Adrenal gland (tissue), 12 donors: ENCODE data around the gene KDM1A. TPM values are rescaled to one million over a fixed set of nuclear protein-coding genes. Genes with fewer than 3 reads are reported as not detected.

Source experiments
- DNase-seq, 7 donors: peaks; one replicate each; pipeline ENCODE4 v3.0.0-alpha.2; 2019 to 2020
- H3K27ac ChIP-seq, 5 donors: fragments of 200-600 bp; sonication (generic) in 4 of 5; 1 replicate in 3 of 5; 2 replicates in 2 of 5; pipeline versions ENCODE4 v1.5.1 to v1.8.0; 2016 to 2020; ENCODE audit warnings: mild to moderate bottlenecking in 1 of 5
- H3K27me3 ChIP-seq: fragments of 200-600 bp; 2 replicates; pipeline ENCODE4 v1.8.0; 2021
- H3K36me3 ChIP-seq, 2 donors: fragments of 200-600 bp; replicated peaks in 1 of 2; 1 replicate in 1 of 2; 2 replicates in 1 of 2; pipeline versions ENCODE4 v1.5.1 to v1.8.0; 2018 to 2022
- H3K4me1 ChIP-seq, 2 donors: fragments of 200-600 bp; replicated peaks in 1 of 2; 1 replicate in 1 of 2; 2 replicates in 1 of 2; pipeline versions ENCODE4 v1.5.1 to v1.8.0; 2018 to 2021
- H3K4me3 ChIP-seq, 4 donors: fragments of 200-600 bp; sonication (generic) in 3 of 4; one replicate each; pipeline ENCODE4 v1.5.1; 2016 to 2018
- H3K9me3 ChIP-seq, 3 donors: fragments of 200-600 bp; sonication (generic) in 1 of 3; replicated peaks in 1 of 3; 1 replicate in 2 of 3; 2 replicates in 1 of 3; pipeline versions ENCODE4 v1.5.1 to v1.8.0; 2016 to 2021
- CTCF ChIP-seq, 6 experiments: fragments of 450-650 bp in 4 of 6; fragments of 200-600 bp in 2 of 6; sonication (generic) in 1 of 6; IDR thresholded peaks; 1 replicate in 5 of 6; 2 replicates in 1 of 6; pipeline versions ENCODE4 v1.5.1 to v1.8.0; 2016 to 2021; ENCODE audit warnings: antibody characterized with exemption in 6 of 6, mild to moderate bottlenecking in 2 of 6, moderate library complexity in 1 of 6
- POLR2A ChIP-seq, 2 donors: fragments of 450-650 bp; IDR thresholded peaks; one replicate each; pipeline ENCODE4 v1.6.1; 2017; ENCODE audit warnings: antibody characterized with exemption in 2 of 2, mild to moderate bottlenecking in 2 of 2, moderate library complexity in 1 of 2
- WGBS, 4 donors: extraction: QIAGEN DNeasy Blood & Tissue Kit in 2 of 4; methylation state at CpG; one replicate each; pipeline versions ENCODE4 v1.1.5 to v1.1.7; 2013 to 2017; 5-methylcytosine and 5-hydroxymethylcytosine counted together
- intact Hi-C, 2 donors: fragments of 100-400 bp; cut with DNase I; formaldehyde crosslinking; loops; one replicate each; pipeline versions ENCODE4 v1.14.1 to v1.15.0; 2022 to 2023
- polyA plus RNA-seq, 3 donors: library from polyadenylated mRNA; stranded (reverse); fragments of 200-250 nt in 2 of 3; fragments of 350-450 nt in 1 of 3; fragmentation: Illumina TruSeq in 1 of 3; extraction: RNeasy Lipid Tissue Mini Kit (QIAGEN cat#74804) in 1 of 3; gene quantifications; one replicate each; pipeline ENCODE4 v1.2.3, GENCODE V29; 2013 to 2014
- total RNA-seq, 9 donors: library from RNA; depleted of rRNA in 4 of 9; stranded (reverse); fragments of >200 nt in 4 of 9; fragments of 120-200 nt in 1 of 9; fragmentation: NEBNext Ultra II Directional in 1 of 9; extraction: Animal tissue kit (Norgen Biotek cat#: 25700) in 1 of 9; gene quantifications; one replicate each; pipeline versions ENCODE4 v1.1.0 to v1.2.4, GENCODE V29; 2013 to 2023
- donor health status: healthy with polysubstance abuse.
- donor health status: Bipolar disorder and iron deficiency.
- donor health status: DM: yes; HTN: yes; CAD: no.
- donor health status: DM: no; HTN: no; CAD: no.
- donor health status: DM: no; HTN: no; CAD: no.
- donor health status: DM: yes; HTN: yes; CAD: no.

The KDM1A gene
- total and polyA plus RNA-seq, 12 donors, result 25.3 to 87.1 (median 57.8) TPM

DNA sequence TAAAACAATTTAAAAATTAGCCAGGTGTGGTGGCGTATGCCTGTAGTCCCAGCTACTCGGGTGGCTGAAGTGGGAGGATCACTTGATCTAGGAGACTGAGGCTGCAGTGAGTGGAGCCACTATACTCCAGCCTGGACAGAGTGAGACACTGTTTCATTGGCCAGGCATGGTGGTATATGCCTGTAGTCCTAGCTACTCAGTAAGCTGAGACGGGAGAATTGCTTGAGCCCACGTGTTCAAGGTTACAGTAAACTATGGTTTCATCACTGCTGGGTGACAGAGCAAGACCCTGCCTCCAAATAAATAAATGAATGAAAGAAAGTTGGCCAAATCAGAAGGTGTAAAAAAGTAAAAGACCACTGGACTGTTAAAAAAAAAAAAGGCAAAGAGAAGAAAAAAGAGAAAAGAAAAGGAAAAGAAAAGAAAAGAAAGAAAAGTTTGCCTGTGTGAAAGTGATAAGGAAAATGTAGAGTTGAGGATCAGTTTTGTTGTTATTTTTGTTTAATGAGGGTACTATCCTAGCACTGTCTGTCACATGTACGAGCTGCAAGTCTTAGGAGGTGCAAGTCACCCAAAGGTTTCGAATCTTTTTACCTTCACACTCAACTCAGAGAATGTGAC, 97.1 kb downstream of the KDM1A start:
- intact Hi-C loops, result no loop called here
- TF ChIP-seq CTCF (IDR thresholded peaks at IDR 0.05) (no peak), POLR2A (IDR thresholded peaks at IDR 0.05) (no peak)
- peaks cover 37 to 91% of the 10 kb centered on the region in 2 donors for H3K4me1 ChIP-seq

DNA sequence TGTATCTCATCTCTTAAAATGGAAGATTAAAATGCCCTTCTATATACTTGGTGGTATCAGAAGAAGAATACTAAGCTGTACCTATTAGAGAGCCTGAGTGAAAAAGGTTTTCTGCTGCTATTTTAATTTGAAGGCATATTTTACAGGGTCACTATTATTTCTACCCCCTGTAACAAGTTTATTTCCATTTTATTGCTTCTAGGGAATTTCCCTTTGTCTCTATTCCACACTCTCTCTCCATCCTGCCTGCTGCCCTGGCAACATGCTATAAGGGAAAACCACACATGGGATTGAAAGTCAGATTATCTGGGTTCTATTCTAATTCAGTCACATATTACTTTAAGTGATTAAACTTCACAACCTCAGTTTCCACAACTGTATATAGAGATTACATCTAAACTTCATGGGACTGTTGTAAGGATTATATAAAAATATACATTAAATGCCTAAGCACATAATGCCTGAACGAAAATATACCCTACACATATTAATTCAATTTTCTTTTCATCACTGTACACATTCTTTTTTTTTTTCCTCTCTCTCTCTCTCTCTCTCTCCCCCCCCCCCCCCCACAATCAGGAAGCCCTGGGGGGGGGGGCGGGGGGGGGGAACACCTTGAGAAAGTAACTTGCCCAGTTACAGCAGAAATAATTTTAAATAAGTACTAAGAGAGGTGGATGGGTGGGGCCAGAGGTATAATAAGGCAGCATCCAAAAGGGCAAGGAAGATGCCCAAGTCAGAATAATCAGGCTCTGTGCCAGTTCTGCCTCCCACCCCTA, 97.8 kb downstream of the KDM1A start:
- Histone ChIP-seq H3K4me1 (peaks cover 38 to 95% of the 10 kb centered on the region in 2 donors), H3K36me3 (no peaks in the 10 kb centered on the region), H3K4me3 (no peak overlapping the region), H3K27me3 (no peaks in the 10 kb centered on the region), H3K27ac (no peak overlapping the region), H3K9me3 (no peaks in the 10 kb centered on the region)
- no peak for TF ChIP-seq POLR2A (IDR thresholded peaks at IDR 0.05)
- no peak for TF ChIP-seq CTCF (IDR thresholded peaks at IDR 0.05)
- intact Hi-C loops, result no loop called here
- WGBS, 4 donors, result 37 to 52% (median 49%) methylated on average over 2 of the region's 2 CpGs
- DNase-seq, result no peak

More for the DNA sequence above, 97.1 kb downstream of the KDM1A start:
- 64 to 68% (median 66%) methylated on average over 6 of the region's 6 CpGs for WGBS, 4 donors
- no peaks in the 10 kb centered on the region for H3K27me3 ChIP-seq
- no peak for DNase-seq
- H3K9me3 ChIP-seq, result no peaks in the 10 kb centered on the region
- H3K27ac ChIP-seq, result peak overlapping the region in 2 of 5 donors; percentile 8 to 60
- no peak overlapping the region for H3K4me3 ChIP-seq
- H3K36me3 ChIP-seq, result no peaks in the 10 kb centered on the region

- TF ChIP-seq POLR2A (IDR thresholded peaks at IDR 0.05) (no peak), CTCF (IDR thresholded peaks at IDR 0.05) (no peak)
- intact Hi-C loops, result no loop called here
- peaks cover 51 to 95% of the 10 kb centered on the region in 2 donors for H3K4me1 ChIP-seq
- H3K9me3 ChIP-seq, result no peaks in the 10 kb centered on the region
- H3K27me3 ChIP-seq, result no peaks in the 10 kb centered on the region
- no peak overlapping the region for H3K27ac ChIP-seq
- no peak for DNase-seq
- H3K36me3 ChIP-seq, result no peaks in the 10 kb centered on the region
- no peak overlapping the region for H3K4me3 ChIP-seq
These were observed 99.1 kb downstream of the KDM1A start for GRCh38 chr1:23118407-23118806.

- DNase-seq, result no peak
- Histone ChIP-seq H3K36me3 (no peaks in the 10 kb centered on the region), H3K4me3 (no peak overlapping the region), H3K27me3 (no peaks in the 10 kb centered on the region), H3K27ac (peak overlapping the region in 3 of 5 donors; percentile 0 to 27 (median 26)), H3K4me1 (peaks cover 48 to 95% of the 10 kb centered on the region in 2 donors), H3K9me3 (no peaks in the 10 kb centered on the region)
- intact Hi-C loops, result no loop called here
- TF ChIP-seq CTCF (IDR thresholded peaks at IDR 0.05), result no peak
- TF ChIP-seq POLR2A (IDR thresholded peaks at IDR 0.05), result no peak
- 54 to 66% (median 59%) methylated on average over 8 of the region's 8 CpGs for WGBS, 4 donors
These were observed 99.9 kb downstream of the KDM1A start for GRCh38 chr1:23118957-23119792.
